ENCODE data around the gene FCSK. TPM values are rescaled to one million over a fixed set of nuclear protein-coding genes. Genes with fewer than 3 reads are reported as not detected.
A peak's percentile ranks its signal among the peaks of the same experiment; 100 is the strongest.
"Not testable (repeated sequence)": the region's sequence is repeated elsewhere in the genome, so short reads cannot be mapped to it uniquely, and the experiment has no call there.

The FCSK gene
- total RNA-seq, 1 experiment from 2014 or later, result 13.7 TPM

DNA sequence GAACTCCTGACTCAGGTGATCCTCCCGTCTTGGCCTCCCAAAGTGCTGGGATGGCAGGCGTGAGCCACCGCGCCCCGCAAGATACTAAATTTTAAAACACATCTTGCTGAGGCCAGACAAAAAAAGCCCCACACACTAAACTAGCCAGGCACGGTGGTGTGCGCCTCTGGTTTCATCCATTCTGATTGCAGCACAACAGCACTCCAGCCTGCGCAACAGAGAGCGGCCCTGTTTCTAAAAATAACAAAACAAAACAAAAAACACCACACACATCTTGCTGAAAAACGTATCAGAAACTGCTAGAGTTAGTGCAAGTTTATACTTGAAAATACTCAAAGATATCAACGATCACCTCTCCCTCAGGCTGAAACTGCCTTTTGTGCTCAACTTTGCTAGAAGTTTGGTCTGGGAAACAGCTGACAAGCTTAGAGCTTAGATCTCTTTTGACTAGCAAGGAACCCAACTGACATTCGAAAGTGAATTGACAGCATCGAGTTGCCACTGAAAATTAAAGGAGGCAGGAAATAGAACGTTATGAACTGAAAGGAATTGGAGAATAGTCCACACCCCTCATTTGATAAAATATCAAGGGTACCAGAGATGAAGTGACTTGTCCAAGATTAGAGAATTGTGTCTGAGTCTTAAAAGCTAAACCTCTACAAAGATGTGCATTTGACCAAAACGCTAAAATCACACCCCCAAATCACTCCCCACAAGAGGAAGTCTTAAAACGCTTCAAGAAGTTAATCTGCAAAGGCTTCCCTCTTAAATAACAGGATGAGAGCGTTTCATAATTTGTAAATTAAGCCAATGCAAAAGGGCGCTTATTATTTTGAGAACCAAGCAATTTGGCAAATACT lies 68.1 kb downstream of the FCSK start:
- intact Hi-C loops (cut with micrococcal nuclease), result loop anchor here (2.0 to 10.0 kb wide), 2 partner anchors 142 to 252 kb away; no protein-coding TSS in a partner anchor
- ChIA-PET POLR2A (interaction anchor here (0.6 to 3.1 kb wide), 26 partner anchors 9 to 1373 kb away, joined by 3 to 26 read pairs (median 4); partner anchors contain the start of genes AARS1, DDX19A, DDX19B and IST1), CTCF (interaction anchor here (0.5 to 1.3 kb wide), 5 partner anchors 8 to 132 kb away, joined by 3 to 9 read pairs (median 3); no protein-coding TSS in a partner anchor)
- Mint-ChIP-seq H3K9me3 (ENCODE audit: unreplicated experiment) (no peaks in the 10 kb centered on the region), H3K27ac (ENCODE audit: low read depth, unreplicated experiment) (peak overlapping the region; percentile 97), H3K36me3 (ENCODE audit: insufficient read depth, unreplicated experiment) (peaks cover 52% of the 10 kb centered on the region), H3K27me3 (ENCODE audit: insufficient read depth, unreplicated experiment) (no peaks in the 10 kb centered on the region), H3K4me1 (ENCODE audit: insufficient read depth, unreplicated experiment) (peaks cover 17% of the 10 kb centered on the region), H3K4me3 (ENCODE audit: unreplicated experiment) (peak overlapping the region; percentile 98)
- no peak for TF ChIP-seq CTCF (IDR thresholded peaks at IDR 0.05; ENCODE audit: unreplicated experiment)
- DNase-seq (ENCODE audit: unreplicated experiment), result no peak
- BruUV-seq (replicated peaks), result no TSS peak

- Mint-ChIP-seq H3K4me1 (ENCODE audit: insufficient read depth, unreplicated experiment) (peaks cover 20% of the 10 kb centered on the region), H3K4me3 (ENCODE audit: unreplicated experiment) (peak within 1 kb of the TSS; percentile 98), H3K36me3 (ENCODE audit: insufficient read depth, unreplicated experiment) (peaks cover 52% of the 10 kb centered on the region), H3K9me3 (ENCODE audit: unreplicated experiment) (no peaks in the 10 kb centered on the region), H3K27ac (ENCODE audit: low read depth, unreplicated experiment) (peak within 1 kb of the TSS; percentile 97), H3K27me3 (ENCODE audit: insufficient read depth, unreplicated experiment) (no peaks in the 10 kb centered on the region)
- TF ChIP-seq CTCF (IDR thresholded peaks at IDR 0.05; ENCODE audit: unreplicated experiment), result no peak
- BruUV-seq (replicated peaks), result TSS peak; percentile 81
- CTCF ChIA-PET, result interaction anchor here (0.5 to 1.3 kb wide), 4 partner anchors 17 to 167 kb away, joined by 3 to 9 read pairs (median 4); no protein-coding TSS in a partner anchor
- DNase-seq (ENCODE audit: unreplicated experiment), result peak; percentile 87
- POLR2A ChIA-PET, result interaction anchor here (0.5 to 3.1 kb wide), 31 partner anchors 10 to 1372 kb away, joined by 3 to 26 read pairs (median 3); partner anchors contain the start of genes AARS1, DDX19A, DDX19B and IST1
- intact Hi-C loops (cut with micrococcal nuclease), result loop anchor here (2.0 to 10.0 kb wide), 2 partner anchors 142 to 252 kb away; no protein-coding TSS in a partner anchor
Measured at GRCh38 chr16:70523076-70523742, 68.8 kb downstream of the FCSK start, which contains the start of gene COG4. Gene COG4 (minus strand): TSS chr16:70523554. CDS start chr16:70523543, 11 bp downstream.

DNA sequence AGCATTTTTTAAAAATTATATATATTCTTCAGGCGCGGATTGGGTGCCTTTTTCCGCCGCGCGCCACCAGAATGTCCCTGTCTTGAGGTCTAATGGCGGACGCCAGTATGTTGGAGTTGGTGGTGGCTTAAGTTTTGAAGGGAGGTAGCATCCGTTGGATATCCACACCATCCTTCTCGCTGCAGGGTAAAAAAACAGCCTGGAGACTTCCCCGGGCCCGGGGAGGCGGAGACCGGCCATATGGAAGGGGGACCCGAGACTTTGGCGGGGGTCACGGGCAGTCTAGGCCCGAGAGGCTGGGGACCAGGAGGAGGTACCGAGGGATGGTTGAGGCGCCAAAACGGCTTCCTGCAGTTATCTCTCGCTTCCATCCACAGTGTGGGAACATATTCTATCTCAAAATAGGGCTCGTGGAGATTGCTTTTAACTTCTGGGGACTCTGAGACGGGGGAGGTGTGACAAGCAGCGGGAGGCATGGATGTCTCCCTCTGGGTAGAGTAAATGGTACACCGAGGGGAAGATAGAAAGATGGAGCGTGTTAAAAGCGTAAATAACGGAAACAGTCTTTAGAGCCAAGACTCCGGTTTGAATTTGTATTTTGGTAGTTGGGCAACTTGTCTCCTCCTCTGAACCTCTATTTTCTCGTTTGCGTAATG lies 69.5 kb downstream of the FCSK start, which contains the start of gene SF3B3:
Gene SF3B3, plus strand, starts transcription at position 74 of the 656 bp plus-strand sequence. CDS start 2,841 bp downstream, outside the sequence.
- no TSS peak for BruUV-seq (replicated peaks)
- ChIA-PET CTCF (interaction anchor here (1.0 to 1.3 kb wide), 4 partner anchors 28 to 237 kb away, joined by 3 to 4 read pairs (median 4); no protein-coding TSS in a partner anchor), POLR2A (interaction anchor here (0.5 to 3.1 kb wide), 17 partner anchors 9 to 224 kb away, joined by 3 to 26 read pairs (median 4); partner anchors contain the start of genes DDX19A and FCSK)
- peak; percentile 73 for DNase-seq (ENCODE audit: unreplicated experiment)
- intact Hi-C loops (cut with micrococcal nuclease), result loop anchor here (2.0 to 10.0 kb wide), 2 partner anchors 143 to 251 kb away; no protein-coding TSS in a partner anchor
- Mint-ChIP-seq H3K36me3 (ENCODE audit: insufficient read depth, unreplicated experiment) (peaks cover 57% of the 10 kb centered on the region), H3K27me3 (ENCODE audit: insufficient read depth, unreplicated experiment) (no peaks in the 10 kb centered on the region), H3K9me3 (ENCODE audit: unreplicated experiment) (no peaks in the 10 kb centered on the region), H3K27ac (ENCODE audit: low read depth, unreplicated experiment) (peak within 1 kb of the TSS; percentile 97), H3K4me3 (ENCODE audit: unreplicated experiment) (peak within 1 kb of the TSS; percentile 98), H3K4me1 (ENCODE audit: insufficient read depth, unreplicated experiment) (peaks cover 20% of the 10 kb centered on the region)
- TF ChIP-seq CTCF (IDR thresholded peaks at IDR 0.05; ENCODE audit: unreplicated experiment), result no peak

- Mint-ChIP-seq H3K36me3 (ENCODE audit: insufficient read depth, unreplicated experiment) (peaks cover 61% of the 10 kb centered on the region), H3K27ac (ENCODE audit: low read depth, unreplicated experiment) (peak overlapping the region; percentile 97)
- POLR2A ChIA-PET, result interaction anchor here (0.9 to 3.1 kb wide), 12 partner anchors 9 to 237 kb away, joined by 3 to 26 read pairs (median 4); partner anchors contain the start of genes DDX19A and FCSK
Measured at GRCh38 chr16:70524399-70524825, 70.0 kb downstream of the FCSK start.

More at GRCh38 chr16:70524399-70524825, 70.0 kb downstream of the FCSK start:
- H3K4me3 Mint-ChIP-seq (ENCODE audit: unreplicated experiment), result peak overlapping the region; percentile 98
- not testable (repeated sequence) for H3K9me3 Mint-ChIP-seq (ENCODE audit: unreplicated experiment); DNase-seq (ENCODE audit: unreplicated experiment); H3K27me3 Mint-ChIP-seq (ENCODE audit: insufficient read depth, unreplicated experiment)
- intact Hi-C loops (cut with micrococcal nuclease), result loop anchor here (10.0 kb wide), 1 partner anchor 250 kb away; no protein-coding TSS in a partner anchor
- CTCF ChIA-PET, result interaction anchor here (0.6 to 1.3 kb wide), 6 partner anchors 9 to 1366 kb away, joined by 3 to 4 read pairs (median 3); no protein-coding TSS in a partner anchor
- peaks cover 24% of the 10 kb centered on the region for H3K4me1 Mint-ChIP-seq (ENCODE audit: insufficient read depth, unreplicated experiment)
- TSS peak; percentile 66 for BruUV-seq (replicated peaks)

Data from MCF 10A (cell line).